Activated gamma-delta T cell treated with Interleukin-2 at 50 U/mL for 16 hours (primary cell): ENCODE measurements around the gene PI4KA.
A peak's percentile ranks its signal among the peaks of the same experiment; 100 is the strongest.
"Not testable (repeated sequence)": the region's sequence is repeated elsewhere in the genome, so short reads cannot be mapped to it uniquely, and the experiment has no call there.

ENCODE experiments used
- DNase-seq: peaks from one replicate; pipeline ENCODE4 v3.0.0-alpha.2; 2020

The PI4KA gene

DNA sequence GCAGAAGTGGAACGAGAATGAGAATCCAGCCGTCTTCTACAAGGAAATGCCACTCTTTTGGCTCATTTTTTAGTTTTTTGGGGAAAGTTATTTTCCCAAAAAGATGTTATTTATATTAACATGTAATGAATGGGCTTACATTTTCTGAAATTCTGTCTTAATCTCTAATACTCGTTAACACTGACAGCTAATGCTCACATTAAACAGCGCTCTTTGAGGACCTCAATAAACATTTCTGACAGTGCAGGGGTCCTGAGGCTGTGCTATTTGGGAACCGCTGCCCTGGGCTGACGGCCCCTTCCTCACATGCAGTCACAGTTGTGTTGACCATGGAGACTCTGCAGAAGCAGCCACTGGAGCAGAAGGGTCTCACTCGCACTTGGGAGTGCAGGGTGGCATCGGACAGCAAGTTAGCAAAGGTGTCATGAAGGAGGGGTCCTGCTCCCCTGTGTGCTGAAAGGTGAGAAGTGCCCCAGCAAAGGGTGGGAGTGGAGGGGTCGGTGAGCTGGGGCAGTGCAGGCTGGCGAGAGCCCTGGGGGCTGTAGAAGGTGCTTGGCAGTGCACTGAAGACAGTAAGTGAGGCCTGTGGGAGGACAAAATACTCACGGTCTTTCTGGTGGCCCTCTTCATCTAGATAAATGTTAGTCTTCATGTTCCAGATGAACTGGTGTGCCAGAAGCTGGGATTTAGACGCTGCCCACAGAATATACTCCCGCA lies 137.8 kb downstream of the PI4KA start:
- no peak for DNase-seq

DNA sequence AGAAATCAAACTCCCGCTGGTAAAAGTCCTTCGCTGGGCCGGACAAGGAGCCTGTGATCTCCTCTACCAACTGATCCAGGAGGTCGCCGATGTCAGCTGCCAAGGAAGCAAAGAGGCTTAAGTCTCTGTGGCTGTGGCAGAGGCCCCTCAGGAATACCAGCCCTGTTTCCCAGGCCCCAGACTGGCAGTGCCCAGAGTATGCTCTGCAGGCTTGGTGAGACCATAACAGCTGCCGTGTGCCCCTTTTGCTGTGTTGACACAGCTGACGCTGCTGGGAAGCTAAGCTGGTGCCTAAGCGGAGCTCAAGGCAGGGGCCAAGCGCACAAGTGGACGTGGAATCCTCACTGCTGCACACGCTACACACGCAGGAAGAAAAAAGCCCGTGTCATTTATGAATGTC lies 139.9 kb downstream of the PI4KA start:
- not testable (repeated sequence) for DNase-seq

- DNase-seq, result not testable (repeated sequence)
Observed at GRCh38 chr22:20717981-20718380, 140.6 kb downstream of the PI4KA start.

- not testable (repeated sequence) for DNase-seq
Observed at GRCh38 chr22:20717213-20717866, 141.3 kb downstream of the PI4KA start.

GRCh38 chr22:20713116-20713515 lies 145.5 kb downstream of the PI4KA start:
- DNase-seq, result not testable (repeated sequence)

DNA sequence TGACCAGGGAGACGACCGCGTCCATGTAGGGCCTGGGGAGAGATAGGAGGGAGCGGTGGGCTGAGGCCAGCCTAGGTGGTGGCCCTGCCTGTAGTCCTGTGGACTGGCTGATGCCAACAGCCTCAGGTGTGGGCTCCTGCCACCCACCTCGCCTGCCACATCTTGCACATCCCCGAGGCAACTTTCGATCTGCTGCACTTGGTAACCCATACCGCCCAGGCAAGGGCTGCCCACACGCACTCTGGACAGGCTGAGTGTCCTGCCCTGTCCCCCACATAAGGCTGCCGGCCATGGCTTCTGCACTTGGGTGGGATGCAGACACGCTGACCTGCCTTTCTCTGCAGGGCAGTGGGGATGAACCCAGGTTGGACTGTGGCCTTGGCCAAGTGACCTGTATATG lies 148.6 kb downstream of the PI4KA start:
- not testable (repeated sequence) for DNase-seq

GRCh38 chr22:20707549-20708118 lies 151.0 kb downstream of the PI4KA start:
- DNase-seq, result not testable (repeated sequence)

DNA sequence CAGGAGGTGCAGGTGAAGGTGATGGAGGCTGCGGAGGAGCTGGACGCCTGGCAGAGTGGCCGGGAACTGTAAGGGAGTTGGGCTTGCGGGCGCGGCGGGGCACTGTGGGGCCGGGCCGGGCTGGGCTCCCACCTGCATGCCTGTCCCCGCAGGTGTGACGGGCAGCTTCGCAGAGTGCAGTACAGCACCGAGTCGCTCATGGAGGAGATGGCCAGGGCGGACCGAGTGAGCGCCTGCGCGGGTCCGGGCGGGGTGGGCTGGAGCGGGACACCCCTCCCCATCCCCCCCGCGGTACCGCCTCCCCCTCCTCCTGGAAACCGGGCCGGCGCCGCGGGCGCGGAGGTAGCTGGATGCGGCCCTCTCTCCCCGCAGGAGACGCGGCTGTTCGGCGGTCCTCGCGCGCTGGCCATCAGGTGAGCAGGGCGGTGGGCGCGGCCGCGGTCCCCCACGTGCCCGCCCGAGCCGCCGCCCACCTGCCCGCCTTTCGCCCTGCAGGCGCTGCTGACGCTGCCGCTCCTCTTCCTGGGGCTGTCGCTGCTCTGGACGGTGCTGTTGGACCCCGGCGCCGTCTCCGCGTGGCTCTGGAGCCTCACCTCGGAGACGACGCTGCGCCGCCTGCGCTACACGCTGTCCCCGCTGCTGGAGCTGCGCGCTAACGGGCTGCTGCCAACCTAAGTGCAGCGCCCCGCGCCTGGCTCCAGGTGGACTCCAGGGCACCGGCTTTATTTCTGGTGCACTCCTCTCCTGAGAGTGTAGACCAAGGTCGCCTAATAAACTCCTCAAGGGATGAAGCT lies 154.6 kb downstream of the PI4KA start:
- DNase-seq, result not testable (repeated sequence)

- DNase-seq, result not testable (repeated sequence)
Observed at GRCh38 chr22:20703414-20703806, 155.2 kb downstream of the PI4KA start.

GRCh38 chr22:20702546-20703413 lies 155.8 kb downstream of the PI4KA start:
- DNase-seq, result peak; percentile 97

DNA sequence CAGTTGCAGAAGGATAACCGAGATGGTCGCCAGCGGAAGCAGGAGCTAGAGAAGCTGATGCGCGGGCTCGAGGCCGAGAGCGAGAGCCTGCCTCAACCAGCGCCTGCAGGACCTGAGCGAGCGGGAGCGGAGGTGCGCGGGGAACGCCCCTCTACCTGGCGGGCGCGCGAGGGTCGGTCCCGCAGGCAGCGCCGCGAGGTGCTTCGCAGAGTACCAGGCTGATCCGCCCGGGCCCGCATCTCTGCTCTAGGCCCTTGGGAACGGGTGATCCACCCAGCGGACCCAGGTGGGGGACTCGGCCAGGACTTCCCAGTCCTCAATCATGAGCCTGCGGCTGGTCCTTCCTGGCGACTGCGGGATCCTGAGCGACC lies 156.5 kb downstream of the PI4KA start:
- not testable (repeated sequence) for DNase-seq

- not testable (repeated sequence) for DNase-seq
Observed at GRCh38 chr22:20701680-20702136, 156.9 kb downstream of the PI4KA start.

- DNase-seq, result not testable (repeated sequence)
Observed at GRCh38 chr22:20700347-20700746, 158.3 kb downstream of the PI4KA start.

GRCh38 chr22:20699856-20700255 lies 158.8 kb downstream of the PI4KA start:
- not testable (repeated sequence) for DNase-seq

GRCh38 chr22:20697481-20698113 lies 161.0 kb downstream of the PI4KA start:
- DNase-seq, result peak; percentile 25

DNA sequence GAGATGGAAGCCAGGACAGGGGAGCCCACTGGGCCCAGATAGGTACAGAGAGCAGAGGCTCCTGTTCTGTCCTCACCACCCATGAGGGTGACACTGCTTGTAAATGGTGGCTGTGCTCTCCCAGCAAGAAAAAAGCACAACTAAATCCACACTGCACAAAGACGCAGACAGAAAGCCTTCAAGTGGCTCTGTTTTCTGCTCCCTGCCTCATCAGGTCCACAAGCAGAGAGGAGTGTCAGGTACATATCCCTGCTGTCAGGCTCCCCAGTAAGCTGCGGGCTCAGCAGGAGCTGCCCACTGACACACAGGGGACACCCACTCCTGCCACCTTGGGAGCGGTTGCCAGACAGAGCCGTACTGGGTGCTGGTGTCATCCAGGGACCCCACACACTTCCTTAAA lies 162.6 kb downstream of the PI4KA start:
- not testable (repeated sequence) for DNase-seq

DNA sequence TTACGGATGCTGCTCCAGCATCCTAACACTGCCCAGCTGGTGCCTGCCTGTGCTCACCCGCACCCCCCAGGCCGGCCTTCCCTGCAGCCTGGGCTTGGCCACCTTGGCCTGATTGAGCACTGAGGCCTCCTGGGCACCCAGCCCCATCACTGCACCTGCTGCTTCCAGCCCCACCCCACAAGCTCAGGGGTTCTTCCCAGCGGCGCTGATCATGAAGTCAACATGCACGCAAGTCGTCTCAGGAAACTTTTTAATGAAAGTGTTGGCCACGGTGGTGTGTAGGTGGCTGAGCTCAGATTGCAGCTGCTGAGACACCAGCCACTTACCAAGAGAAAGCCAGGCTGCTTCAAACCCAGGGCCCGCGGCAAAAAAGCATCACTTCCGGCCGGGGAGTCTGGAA lies 163.4 kb downstream of the PI4KA start:
- not testable (repeated sequence) for DNase-seq

GRCh38 chr22:20694256-20694655 lies 164.4 kb downstream of the PI4KA start:
- not testable (repeated sequence) for DNase-seq

DNA sequence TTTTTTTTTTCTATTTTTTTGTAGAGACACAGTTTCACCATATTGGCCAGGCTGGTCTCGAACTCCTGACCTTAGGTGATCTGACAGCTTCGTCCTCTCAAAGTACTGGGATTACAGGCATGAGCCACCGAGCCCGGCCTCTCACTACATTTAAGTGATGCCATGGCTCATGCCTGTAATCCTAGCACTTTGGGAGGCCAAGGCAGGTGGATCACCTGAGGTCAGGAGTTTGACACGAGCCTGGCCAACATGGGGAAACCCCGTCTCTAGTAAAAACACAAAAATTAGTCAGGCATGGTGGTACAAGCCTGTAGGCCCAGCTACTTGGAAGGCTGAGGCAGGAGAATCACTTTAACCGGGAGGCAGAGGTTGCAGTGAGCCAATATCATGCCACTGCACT lies 165.7 kb downstream of the PI4KA start:
- not testable (repeated sequence) for DNase-seq

DNA sequence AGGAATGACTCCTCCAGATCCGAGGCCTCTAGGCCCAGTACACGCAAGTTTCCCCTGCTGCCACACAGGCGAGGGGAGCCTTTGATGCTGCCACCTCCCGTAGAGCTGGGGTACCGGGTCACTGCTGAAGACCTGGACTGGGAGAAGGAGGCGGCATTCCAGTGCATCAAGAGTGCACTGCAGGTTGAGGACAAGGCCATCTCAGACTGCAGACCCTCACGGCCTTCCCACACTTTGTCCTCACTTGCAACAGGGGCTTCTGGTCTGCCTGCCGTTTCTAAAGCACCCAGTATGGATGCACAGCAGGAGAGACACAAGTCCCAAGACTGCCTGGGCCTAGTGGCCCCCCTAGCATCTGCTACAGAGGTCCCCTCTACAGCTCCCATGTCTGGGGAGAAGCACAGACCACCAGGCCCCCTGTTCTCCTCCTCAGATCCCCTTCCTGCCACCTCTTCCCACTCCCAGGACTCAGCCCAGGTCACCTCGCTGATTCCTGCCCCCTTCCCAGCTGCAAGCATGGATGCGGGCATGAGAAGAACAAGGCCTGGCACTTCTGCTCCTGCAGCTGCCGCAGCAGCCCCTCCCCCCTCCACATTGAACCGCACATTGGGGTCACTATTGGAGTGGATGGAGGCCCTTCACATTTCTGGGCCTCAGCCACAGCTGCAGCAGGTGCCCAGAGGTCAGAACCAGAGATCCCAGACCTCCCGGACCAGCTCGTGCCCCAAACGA lies 167.9 kb downstream of the PI4KA start:
- DNase-seq, result not testable (repeated sequence)
